Fibroblast of lung (primary cell): Measurements from ENCODE around the gene CCND2. TPM values are rescaled to one million over a fixed set of nuclear protein-coding genes. Genes with fewer than 3 reads are reported as not detected.

Experiments
- DNase-seq, 2 donors: peaks; one replicate each; pipeline versions ENCODE4 v3.0.0 to v3.0.0-alpha.2; 2010; ENCODE audit warnings: low read depth in 2 of 2
- H2AFZ ChIP-seq: 2 replicates; pipeline ENCODE4 v1.5.1; 2012; ENCODE audit warnings: low read length, control low read depth, inconsistent platforms
- H3K27ac ChIP-seq: 2 replicates; pipeline ENCODE4 v1.5.1; 2011; ENCODE audit warnings: low read length, control low read depth; ENCODE audit not compliant: insufficient read depth
- H3K27me3 ChIP-seq: 2 replicates; pipeline ENCODE4 v1.5.1; 2011; ENCODE audit warnings: mild to moderate bottlenecking, low read length; ENCODE audit not compliant: control insufficient read depth, insufficient read depth
- H3K36me3 ChIP-seq: 2 replicates; pipeline ENCODE4 v1.5.1; 2011; ENCODE audit warnings: low read length; ENCODE audit not compliant: control insufficient read depth, insufficient read depth
- H3K4me1 ChIP-seq: 2 replicates; pipeline ENCODE4 v1.5.1; 2011; ENCODE audit warnings: low read length; ENCODE audit not compliant: control insufficient read depth, insufficient read depth; ENCODE audit errors: extremely low read depth
- H3K4me2 ChIP-seq: 2 replicates; pipeline ENCODE4 v1.5.1; 2011; ENCODE audit warnings: low read length, control low read depth; ENCODE audit not compliant: insufficient read depth; ENCODE audit errors: extremely low read depth
- H3K4me3 ChIP-seq, 4 experiments: fragments of 200-600 bp in 1 of 4; sonication (generic) in 1 of 4; replicated peaks in 1 of 4; 2 replicates each; pipeline ENCODE4 v1.5.1; 2011 to 2016; ENCODE audit warnings: low read length in 4 of 4, low read depth in 3 of 4, mild to moderate bottlenecking in 3 of 4, control low read depth in 2 of 4, inconsistent platforms in 1 of 4, mixed read lengths in 1 of 4; ENCODE audit not compliant: insufficient read depth in 1 of 4; ENCODE audit errors: control extremely low read depth in 1 of 4
- H3K79me2 ChIP-seq: 2 replicates; pipeline ENCODE4 v1.5.1; 2012; ENCODE audit warnings: mild to moderate bottlenecking, low read length, inconsistent platforms; ENCODE audit not compliant: control insufficient read depth, insufficient read depth
- H3K9ac ChIP-seq: 2 replicates; pipeline ENCODE4 v1.5.1; 2011; ENCODE audit warnings: mild to moderate bottlenecking, low read length, control low read depth; ENCODE audit not compliant: insufficient read depth
- H3K9me3 ChIP-seq: 2 replicates; pipeline ENCODE4 v1.5.1; 2012; ENCODE audit warnings: low read depth, low read length; ENCODE audit not compliant: control insufficient read depth, insufficient read depth
- H4K20me1 ChIP-seq: 2 replicates; pipeline ENCODE4 v1.5.1; 2011; ENCODE audit warnings: low read length; ENCODE audit not compliant: control insufficient read depth, insufficient read depth; ENCODE audit errors: extremely low read depth
- EZH2 ChIP-seq: IDR thresholded peaks from 2 replicates; pipeline ENCODE4 v1.5.1; 2012; ENCODE audit warnings: low read length, control low read depth, mild to moderate bottlenecking; ENCODE audit errors: missing control alignments
- polyA plus RNA-seq, 2 donors: library from polyadenylated mRNA; depleted of rRNA in 1 of 2; stranded (reverse) in 1 of 2; unstranded in 1 of 2; fragments of >200 nt; gene quantifications; 2 replicates each; pipeline ENCODE4 v1.2.1, GENCODE V29; 2011 to 2012; ENCODE audit warnings: missing spikeins in 1 of 2
- total RNA-seq: library from RNA; depleted of rRNA; stranded (reverse); fragments of >200 nt; gene quantifications from 2 replicates; pipeline ENCODE4 v1.2.1, GENCODE V29; 2014
- TF ChIP-seq, protein P1 (sequence below), 2 donors: IDR thresholded peaks in 1 of 2; conservative IDR thresholded peaks in 1 of 2; 1 replicate in 1 of 2; 2 replicates in 1 of 2; pipeline ENCODE4 v1.5.1; 2011 to 2012; ENCODE audit warnings: low read length in 2 of 2, control low read depth in 1 of 2, inconsistent platforms in 1 of 2, low read depth in 1 of 2, mild to moderate bottlenecking in 1 of 2

The CCND2 gene
- total and polyA plus RNA-seq, 2 donors (not counting 1 experiment from before 2014, with no cell fraction given): 7.0 to 37.3 TPM

DNA sequence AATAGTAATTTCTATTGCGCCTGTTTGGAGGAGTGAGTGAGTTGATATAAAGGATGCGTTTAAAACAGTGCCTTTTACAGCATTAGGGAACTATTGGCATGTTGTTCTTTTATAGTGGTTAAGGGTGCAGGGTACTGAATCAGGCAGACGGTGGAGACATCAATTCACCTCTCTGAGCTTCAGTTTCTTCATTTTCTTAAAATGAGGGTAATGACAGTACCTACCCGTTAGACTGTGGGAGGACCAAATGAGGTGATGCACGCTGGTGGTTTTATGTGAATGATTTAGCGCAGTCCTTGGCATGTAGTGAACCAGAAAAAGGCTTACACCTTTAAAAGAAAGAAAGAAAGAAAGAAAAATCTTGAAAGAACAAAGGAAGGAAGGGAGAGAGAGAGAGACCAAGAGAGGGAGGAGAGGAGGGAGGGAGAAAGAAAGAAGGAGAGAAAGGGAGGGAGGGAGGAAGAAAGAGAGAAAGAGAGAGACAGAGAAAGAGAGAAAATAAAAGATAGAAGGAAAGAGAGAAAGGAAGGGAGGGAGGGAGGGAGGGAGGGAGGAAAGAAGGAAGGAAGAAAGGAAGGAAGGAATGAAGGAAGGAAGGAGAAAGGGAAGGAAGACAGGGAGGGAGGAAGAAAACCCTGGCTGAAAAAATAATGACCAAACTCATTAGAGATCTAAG is 22.2 kb upstream of the CCND2 start:
- Histone ChIP-seq H3K4me2 (no peak overlapping the region), H3K36me3 (no peaks in the 10 kb centered on the region), H3K27ac (no peak overlapping the region), H2AFZ (no peak overlapping the region), H4K20me1 (no peaks in the 10 kb centered on the region), H3K4me3 (no peak overlapping the region), H3K4me1 (no peaks in the 10 kb centered on the region), H3K9me3 (no peaks in the 10 kb centered on the region), H3K9ac (no peak overlapping the region), H3K27me3 (no peaks in the 10 kb centered on the region), H3K79me2 (no peaks in the 10 kb centered on the region)
- no peak for TF ChIP-seq EZH2
- TF ChIP-seq, protein P1, sequence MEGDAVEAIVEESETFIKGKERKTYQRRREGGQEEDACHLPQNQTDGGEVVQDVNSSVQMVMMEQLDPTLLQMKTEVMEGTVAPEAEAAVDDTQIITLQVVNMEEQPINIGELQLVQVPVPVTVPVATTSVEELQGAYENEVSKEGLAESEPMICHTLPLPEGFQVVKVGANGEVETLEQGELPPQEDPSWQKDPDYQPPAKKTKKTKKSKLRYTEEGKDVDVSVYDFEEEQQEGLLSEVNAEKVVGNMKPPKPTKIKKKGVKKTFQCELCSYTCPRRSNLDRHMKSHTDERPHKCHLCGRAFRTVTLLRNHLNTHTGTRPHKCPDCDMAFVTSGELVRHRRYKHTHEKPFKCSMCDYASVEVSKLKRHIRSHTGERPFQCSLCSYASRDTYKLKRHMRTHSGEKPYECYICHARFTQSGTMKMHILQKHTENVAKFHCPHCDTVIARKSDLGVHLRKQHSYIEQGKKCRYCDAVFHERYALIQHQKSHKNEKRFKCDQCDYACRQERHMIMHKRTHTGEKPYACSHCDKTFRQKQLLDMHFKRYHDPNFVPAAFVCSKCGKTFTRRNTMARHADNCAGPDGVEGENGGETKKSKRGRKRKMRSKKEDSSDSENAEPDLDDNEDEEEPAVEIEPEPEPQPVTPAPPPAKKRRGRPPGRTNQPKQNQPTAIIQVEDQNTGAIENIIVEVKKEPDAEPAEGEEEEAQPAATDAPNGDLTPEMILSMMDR (conservative IDR thresholded peaks at IDR 0.05 in 1 of 2, IDR thresholded peaks at IDR 0.05 in 1 of 2; ENCODE audit: low read depth in 1 of 2, low read length in 2 of 2): no peak
- no peak for DNase-seq

DNA sequence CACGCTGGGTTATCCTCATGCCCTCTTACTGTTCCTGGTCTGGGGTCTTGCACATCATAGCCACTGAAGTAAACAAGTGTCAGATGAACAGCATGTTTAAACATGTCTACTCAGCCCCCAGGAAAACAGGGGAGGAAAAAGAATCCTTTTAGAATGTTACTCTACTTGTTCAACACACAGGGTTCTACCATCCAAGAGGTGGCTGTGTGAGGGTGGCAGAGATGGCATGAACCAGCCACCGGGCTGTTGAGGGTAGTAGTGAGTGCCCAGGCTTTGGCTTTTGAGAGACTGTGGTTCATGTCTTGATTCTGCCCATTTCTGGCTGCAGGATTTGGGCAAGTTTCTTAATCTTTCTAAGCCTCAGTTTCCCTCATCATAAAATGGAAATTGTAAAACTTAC is 21.6 kb upstream of the CCND2 start:
- TF ChIP-seq, protein P1 (conservative IDR thresholded peaks at IDR 0.05 in 1 of 2, IDR thresholded peaks at IDR 0.05 in 1 of 2; ENCODE audit: low read depth in 1 of 2, low read length in 2 of 2): no peak
- no peak for TF ChIP-seq EZH2
- Histone ChIP-seq H3K9ac (no peak overlapping the region), H3K4me2 (no peak overlapping the region)

DNA sequence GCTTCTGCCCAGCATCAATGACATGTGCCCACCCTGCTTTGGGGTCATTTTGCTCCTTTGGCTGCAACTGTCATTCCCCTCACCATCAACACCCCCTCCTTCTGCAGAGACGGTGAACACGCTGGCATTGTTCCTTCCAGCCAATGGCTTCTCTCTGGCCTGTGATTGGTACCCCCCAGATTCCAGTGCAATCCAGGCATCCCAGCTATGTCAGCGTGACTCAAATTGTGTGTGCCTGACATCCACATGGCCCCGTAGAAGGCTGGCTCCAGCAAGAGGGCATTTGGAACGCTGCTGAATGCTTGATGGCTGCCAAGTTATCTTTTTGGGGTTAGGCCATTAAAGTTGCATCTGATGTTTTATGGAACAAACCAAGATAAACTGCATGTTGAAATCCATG is 21.0 kb upstream of the CCND2 start:
- TF ChIP-seq, protein P1 (conservative IDR thresholded peaks at IDR 0.05 in 1 of 2, IDR thresholded peaks at IDR 0.05 in 1 of 2; ENCODE audit: low read depth in 1 of 2, low read length in 2 of 2): no peak
- no peak for TF ChIP-seq EZH2
- no peaks in the 10 kb centered on the region for H4K20me1 ChIP-seq
- no peaks in the 10 kb centered on the region for H3K79me2 ChIP-seq
- H3K9ac ChIP-seq: no peak overlapping the region
- H3K27ac ChIP-seq: no peak overlapping the region
- no peak overlapping the region for H3K4me2 ChIP-seq
- no peak for DNase-seq
- no peak overlapping the region for H2AFZ ChIP-seq
- no peaks in the 10 kb centered on the region for H3K4me1 ChIP-seq
- no peak overlapping the region for H3K4me3 ChIP-seq
- H3K9me3 ChIP-seq: no peaks in the 10 kb centered on the region
- no peaks in the 10 kb centered on the region for H3K27me3 ChIP-seq
- no peaks in the 10 kb centered on the region for H3K36me3 ChIP-seq

More for the DNA sequence above, 21.6 kb upstream of the CCND2 start:
- Histone ChIP-seq H4K20me1 (no peaks in the 10 kb centered on the region), H3K27ac (no peak overlapping the region), H3K4me1 (no peaks in the 10 kb centered on the region), H3K4me3 (no peak overlapping the region), H3K9me3 (no peaks in the 10 kb centered on the region), H3K36me3 (no peaks in the 10 kb centered on the region), H3K79me2 (no peaks in the 10 kb centered on the region), H2AFZ (no peak overlapping the region), H3K27me3 (no peaks in the 10 kb centered on the region)
- DNase-seq: no peak
